GM11168 (cell line): ENCODE data around the gene TMEM164.

Experiments
- in situ Hi-C: fragments of 300-500 bp; cut with MboI; formaldehyde crosslinking; loops from one replicate; pipeline ENCODE4 v1.12.0; 2022; ENCODE audit warnings: low sequenced_read_pairs; ENCODE audit not compliant: unreplicated experiment

Gene TMEM164

GRCh38 chrX:110120025-110120424 lies 117.1 kb downstream of the TMEM164 start:
- in situ Hi-C loops = no loop called here

GRCh38 chrX:110123331-110123782 lies 120.4 kb downstream of the TMEM164 start:
- in situ Hi-C loops = no loop called here

GRCh38 chrX:110125446-110126162 lies 122.7 kb downstream of the TMEM164 start:
- in situ Hi-C loops = loop anchor here (25.0 kb wide), 1 partner anchor 213 kb away; no protein-coding TSS in a partner anchor

GRCh38 chrX:110131031-110131430 lies 128.1 kb downstream of the TMEM164 start:
- in situ Hi-C loops = loop anchor here (25.0 kb wide), 1 partner anchor 219 kb away; no protein-coding TSS in a partner anchor

- in situ Hi-C loops = loop anchor here (25.0 kb wide), 1 partner anchor 220 kb away; no protein-coding TSS in a partner anchor
Measured at GRCh38 chrX:110132450-110133114, 129.7 kb downstream of the TMEM164 start.

- in situ Hi-C loops = loop anchor here (25.0 kb wide), 1 partner anchor 222 kb away; no protein-coding TSS in a partner anchor
Measured at GRCh38 chrX:110133735-110134370, 130.9 kb downstream of the TMEM164 start.

GRCh38 chrX:110135618-110136017 lies 132.7 kb downstream of the TMEM164 start:
- in situ Hi-C loops = loop anchor here (25.0 kb wide), 1 partner anchor 223 kb away; no protein-coding TSS in a partner anchor

GRCh38 chrX:110136136-110136535 lies 133.2 kb downstream of the TMEM164 start:
- in situ Hi-C loops = loop anchor here (25.0 kb wide), 1 partner anchor 224 kb away; no protein-coding TSS in a partner anchor

- in situ Hi-C loops = loop anchor here (25.0 kb wide), 1 partner anchor 226 kb away; no protein-coding TSS in a partner anchor
Measured at GRCh38 chrX:110138557-110138956, 135.6 kb downstream of the TMEM164 start.

- in situ Hi-C loops = loop anchor here (25.0 kb wide), 1 partner anchor 227 kb away; no protein-coding TSS in a partner anchor
Measured at GRCh38 chrX:110139172-110139571, 136.3 kb downstream of the TMEM164 start.

- in situ Hi-C loops = loop anchor here (25.0 kb wide), 1 partner anchor 230 kb away; no protein-coding TSS in a partner anchor
Measured at GRCh38 chrX:110142096-110142495, 139.2 kb downstream of the TMEM164 start.

GRCh38 chrX:110143454-110144210 lies 140.7 kb downstream of the TMEM164 start:
- in situ Hi-C loops = loop anchor here (25.0 kb wide), 1 partner anchor 231 kb away; no protein-coding TSS in a partner anchor

GRCh38 chrX:110145311-110145710 lies 142.4 kb downstream of the TMEM164 start:
- in situ Hi-C loops = loop anchor here (25.0 kb wide), 1 partner anchor 233 kb away; no protein-coding TSS in a partner anchor

- in situ Hi-C loops = loop anchor here (25.0 kb wide), 1 partner anchor 234 kb away; no protein-coding TSS in a partner anchor
Measured at GRCh38 chrX:110145854-110146253, 142.9 kb downstream of the TMEM164 start.

- in situ Hi-C loops = loop anchor here (25.0 kb wide), 1 partner anchor 234 kb away; no protein-coding TSS in a partner anchor
Measured at GRCh38 chrX:110146521-110146920, 143.6 kb downstream of the TMEM164 start.

- in situ Hi-C loops = loop anchor here (25.0 kb wide), 1 partner anchor 709 kb away; no protein-coding TSS in a partner anchor
Measured at GRCh38 chrX:110153244-110153643, 150.3 kb downstream of the TMEM164 start.

GRCh38 chrX:110153896-110154295 lies 151.0 kb downstream of the TMEM164 start:
- in situ Hi-C loops = loop anchor here (25.0 kb wide), 1 partner anchor 708 kb away; no protein-coding TSS in a partner anchor

- in situ Hi-C loops = loop anchor here (25.0 kb wide), 1 partner anchor 708 kb away; no protein-coding TSS in a partner anchor
Measured at GRCh38 chrX:110154328-110154727, 151.4 kb downstream of the TMEM164 start.

- in situ Hi-C loops = loop anchor here (5.0 to 25.0 kb wide), 2 partner anchors 247 to 707 kb away; no protein-coding TSS in a partner anchor
Measured at GRCh38 chrX:110155759-110156158, 152.8 kb downstream of the TMEM164 start.
